ENCODE data around the gene GNAZ. TPM values are rescaled to one million over a fixed set of nuclear protein-coding genes. Genes with fewer than 3 reads are reported as not detected.

GNAZ gene
- total RNA-seq, 4 donors from 2014 or later: 0.64 to 9.9 (median 2.6) TPM

- no peak overlapping the region for H3K4me3 ChIP-seq
- WGBS, 2 donors: 60 to 70% methylated on average over 6 of the region's 8 CpGs
- no peaks in the 10 kb centered on the region for H3K27me3 ChIP-seq
- no peak for DNase-seq
- peaks cover 0 to 20% (median 0%) of the 10 kb centered on the region in 3 donors for H3K4me1 ChIP-seq
- H3K36me3 ChIP-seq: peaks cover 0 to 18% (median 0%) of the 10 kb centered on the region in 3 donors
- no peak overlapping the region for H3K27ac ChIP-seq
- no peak for TF ChIP-seq POLR2A (IDR thresholded peaks at IDR 0.05)
- TF ChIP-seq, protein P1, sequence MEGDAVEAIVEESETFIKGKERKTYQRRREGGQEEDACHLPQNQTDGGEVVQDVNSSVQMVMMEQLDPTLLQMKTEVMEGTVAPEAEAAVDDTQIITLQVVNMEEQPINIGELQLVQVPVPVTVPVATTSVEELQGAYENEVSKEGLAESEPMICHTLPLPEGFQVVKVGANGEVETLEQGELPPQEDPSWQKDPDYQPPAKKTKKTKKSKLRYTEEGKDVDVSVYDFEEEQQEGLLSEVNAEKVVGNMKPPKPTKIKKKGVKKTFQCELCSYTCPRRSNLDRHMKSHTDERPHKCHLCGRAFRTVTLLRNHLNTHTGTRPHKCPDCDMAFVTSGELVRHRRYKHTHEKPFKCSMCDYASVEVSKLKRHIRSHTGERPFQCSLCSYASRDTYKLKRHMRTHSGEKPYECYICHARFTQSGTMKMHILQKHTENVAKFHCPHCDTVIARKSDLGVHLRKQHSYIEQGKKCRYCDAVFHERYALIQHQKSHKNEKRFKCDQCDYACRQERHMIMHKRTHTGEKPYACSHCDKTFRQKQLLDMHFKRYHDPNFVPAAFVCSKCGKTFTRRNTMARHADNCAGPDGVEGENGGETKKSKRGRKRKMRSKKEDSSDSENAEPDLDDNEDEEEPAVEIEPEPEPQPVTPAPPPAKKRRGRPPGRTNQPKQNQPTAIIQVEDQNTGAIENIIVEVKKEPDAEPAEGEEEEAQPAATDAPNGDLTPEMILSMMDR (IDR thresholded peaks at IDR 0.05): no peak
- H3K9me3 ChIP-seq: no peaks in the 10 kb centered on the region
- intact Hi-C loops (cut with DNase I): no loop called here
Measured at GRCh38 chr22:23156286-23156685, 86.0 kb downstream of the GNAZ start.

DNA sequence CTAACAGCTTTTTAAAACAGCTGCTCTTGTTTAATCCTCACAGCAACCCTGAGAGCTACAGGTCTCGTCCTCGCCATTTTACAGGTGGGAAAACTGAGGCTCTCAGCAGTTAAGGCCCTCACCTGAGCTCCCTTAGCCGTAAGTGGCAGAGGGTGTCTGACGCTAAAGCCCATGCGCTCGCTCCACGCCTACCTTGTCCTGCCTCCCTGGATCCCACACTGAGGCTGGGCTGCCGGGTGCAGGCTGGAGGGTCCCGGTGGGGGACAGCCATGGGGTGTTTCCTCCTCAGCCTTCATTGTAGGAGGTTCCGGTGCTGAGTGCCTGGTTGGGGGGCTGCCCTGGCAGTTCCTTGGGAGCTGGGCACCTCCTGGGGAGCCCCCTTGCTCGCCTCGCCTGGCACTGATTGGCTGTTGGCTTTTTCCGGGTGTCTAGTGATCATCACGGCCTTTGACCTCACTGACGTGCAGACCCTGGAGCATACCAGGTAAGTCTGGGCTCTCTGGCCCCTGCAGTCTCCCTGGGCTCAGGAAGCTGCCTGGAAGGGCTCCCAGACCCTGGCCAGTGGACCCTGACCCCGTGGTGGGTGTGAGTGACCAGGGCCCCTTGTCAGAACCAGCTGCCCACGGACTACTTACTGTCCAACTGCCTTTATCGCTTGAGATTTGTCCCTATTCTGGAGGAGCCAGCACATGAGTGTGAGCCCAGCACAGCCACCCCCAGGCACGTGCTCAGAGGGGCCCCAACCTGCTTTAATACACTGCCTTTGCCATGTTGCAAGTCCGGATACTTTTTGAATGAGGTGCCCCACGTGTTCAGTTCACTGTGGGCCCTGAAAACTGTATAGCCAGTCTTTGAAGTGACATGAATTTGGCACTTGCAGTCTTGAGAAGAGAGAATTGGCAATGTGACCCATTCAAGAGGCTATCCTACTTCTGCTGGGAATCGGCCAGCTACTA lies 87.5 kb downstream of the GNAZ start:
- Histone ChIP-seq H3K4me3 (no peak overlapping the region), H3K9me3 (no peaks in the 10 kb centered on the region), H3K36me3 (peaks cover 0 to 7% (median 0%) of the 10 kb centered on the region in 3 donors), H3K4me1 (peaks cover 0 to 16% (median 0%) of the 10 kb centered on the region in 3 donors), H3K27me3 (no peaks in the 10 kb centered on the region), H3K27ac (no peak overlapping the region)
- TF ChIP-seq POLR2A (IDR thresholded peaks at IDR 0.05): no peak
- WGBS, 2 donors: 76 to 87% methylated on average over 13 to 14 of the region's 22 CpGs
- intact Hi-C loops (cut with DNase I): no loop called here
- DNase-seq: no peak

GRCh38 chr22:23158516-23159290 lies 88.4 kb downstream of the GNAZ start:
- H3K4me1 ChIP-seq: peaks cover 0 to 17% (median 4%) of the 10 kb centered on the region in 3 donors
- no peak overlapping the region for H3K4me3 ChIP-seq
- H3K27ac ChIP-seq: no peak overlapping the region
- 72 to 100% methylated on average over 4 to 5 of the region's 14 CpGs for WGBS, 2 donors
- intact Hi-C loops (cut with DNase I): no loop called here
- no peaks in the 10 kb centered on the region for H3K9me3 ChIP-seq
- no peaks in the 10 kb centered on the region for H3K27me3 ChIP-seq
- H3K36me3 ChIP-seq: peaks cover 0 to 7% (median 0%) of the 10 kb centered on the region in 3 donors
- no peak for DNase-seq
- TF ChIP-seq, protein P1 (IDR thresholded peaks at IDR 0.05): no peak
- TF ChIP-seq POLR2A (IDR thresholded peaks at IDR 0.05): no peak

GRCh38 chr22:23159291-23159630 lies 88.9 kb downstream of the GNAZ start:
- H3K27ac ChIP-seq: no peak overlapping the region
- no peak for DNase-seq
- H3K4me1 ChIP-seq: peaks cover 0 to 22% (median 8%) of the 10 kb centered on the region in 3 donors
- TF ChIP-seq POLR2A (IDR thresholded peaks at IDR 0.05): no peak
- TF ChIP-seq, protein P1 (IDR thresholded peaks at IDR 0.05): no peak
- no peak overlapping the region for H3K4me3 ChIP-seq
- H3K9me3 ChIP-seq: no peaks in the 10 kb centered on the region
- intact Hi-C loops (cut with DNase I): no loop called here
- WGBS, 2 donors: 87 to 89% methylated on average over 3 of the region's 6 CpGs
- H3K27me3 ChIP-seq: no peaks in the 10 kb centered on the region
- peaks cover 0 to 1% (median 0%) of the 10 kb centered on the region in 3 donors for H3K36me3 ChIP-seq

GRCh38 chr22:23161029-23161428 lies 90.7 kb downstream of the GNAZ start:
- 100% methylated on average over 3 of the region's 4 CpGs; no CpG with 5 or more reads in 1 of the 2 donors for WGBS, 2 donors
- TF ChIP-seq, protein P1 (IDR thresholded peaks at IDR 0.05): no peak
- TF ChIP-seq POLR2A (IDR thresholded peaks at IDR 0.05): no peak
- no peak overlapping the region for H3K27ac ChIP-seq
- no peaks in the 10 kb centered on the region for H3K36me3 ChIP-seq
- H3K4me1 ChIP-seq: peaks cover 0 to 22% (median 8%) of the 10 kb centered on the region in 3 donors
- DNase-seq: no peak
- H3K27me3 ChIP-seq: no peaks in the 10 kb centered on the region
- no peak overlapping the region for H3K4me3 ChIP-seq
- intact Hi-C loops (cut with DNase I): no loop called here
- H3K9me3 ChIP-seq: no peaks in the 10 kb centered on the region

Data from esophagus squamous epithelium (tissue), 5 donors.